ENCODE measurements around the gene CDCP1.
"Not testable (repeated sequence)": the region's sequence is repeated elsewhere in the genome, so short reads cannot be mapped to it uniquely, and the experiment has no call there.

Gene CDCP1

DNA sequence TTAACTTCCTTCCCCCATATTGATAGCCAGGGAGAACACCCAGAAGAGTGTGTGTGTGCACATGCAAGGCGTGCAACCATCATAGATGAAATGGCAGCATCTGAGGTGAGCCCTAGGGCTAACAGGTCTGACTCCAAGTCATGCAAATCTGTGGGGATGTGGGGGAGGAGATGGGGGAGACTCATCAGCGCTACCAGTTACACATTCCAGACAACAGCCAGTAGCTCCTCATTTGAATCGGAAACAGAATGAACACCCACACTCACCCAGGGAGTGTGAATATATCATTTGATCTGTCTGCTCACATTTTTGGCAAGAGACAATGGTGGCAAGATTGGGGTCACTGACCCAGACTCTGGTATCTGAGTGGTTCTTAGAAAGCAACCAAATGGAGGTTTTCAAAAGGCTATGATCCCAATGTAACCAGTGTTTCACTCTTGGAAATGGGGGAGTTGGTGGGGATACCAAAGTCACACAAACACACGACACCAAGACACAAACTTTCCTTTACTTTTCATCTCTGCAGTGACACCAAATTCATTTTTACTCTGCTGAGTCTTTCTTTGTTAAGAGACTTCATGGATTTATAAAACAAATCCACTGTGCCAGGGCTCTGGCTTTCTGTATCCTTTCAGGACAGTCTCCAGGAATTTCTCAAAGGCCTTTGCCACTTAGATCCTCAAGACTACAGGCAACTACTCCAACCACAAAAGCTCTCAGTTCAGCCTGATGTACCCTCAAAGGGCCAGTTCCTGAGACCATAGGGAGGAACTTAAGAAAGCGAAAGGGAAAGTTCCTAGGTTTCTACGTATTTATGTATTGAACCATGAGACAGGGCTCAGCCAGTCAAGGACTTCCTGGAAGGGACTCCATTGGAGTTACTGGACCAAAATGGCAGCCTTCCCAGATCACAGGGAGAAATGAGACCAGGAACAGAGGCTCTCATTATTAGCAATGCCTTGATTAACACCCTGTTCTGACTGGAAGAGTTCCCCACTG is 2.2 kb downstream of the CDCP1 start:
- H3K27ac ChIP-seq (replicated peaks) = no peak overlapping the region
- TF ChIP-seq CTCF (IDR thresholded peaks at IDR 0.05; ENCODE audit: insufficient read depth, low read length) (no peak), GABPA (IDR thresholded peaks at IDR 0.05; ENCODE audit: low read depth) (no peak), POLR2AphosphoS5 (IDR thresholded peaks at IDR 0.05; ENCODE audit: low read depth) (no peak), SPI1 (IDR thresholded peaks at IDR 0.05; ENCODE audit: borderline replicate concordance, low read depth) (no peak)
- TF ChIP-seq, protein P1, sequence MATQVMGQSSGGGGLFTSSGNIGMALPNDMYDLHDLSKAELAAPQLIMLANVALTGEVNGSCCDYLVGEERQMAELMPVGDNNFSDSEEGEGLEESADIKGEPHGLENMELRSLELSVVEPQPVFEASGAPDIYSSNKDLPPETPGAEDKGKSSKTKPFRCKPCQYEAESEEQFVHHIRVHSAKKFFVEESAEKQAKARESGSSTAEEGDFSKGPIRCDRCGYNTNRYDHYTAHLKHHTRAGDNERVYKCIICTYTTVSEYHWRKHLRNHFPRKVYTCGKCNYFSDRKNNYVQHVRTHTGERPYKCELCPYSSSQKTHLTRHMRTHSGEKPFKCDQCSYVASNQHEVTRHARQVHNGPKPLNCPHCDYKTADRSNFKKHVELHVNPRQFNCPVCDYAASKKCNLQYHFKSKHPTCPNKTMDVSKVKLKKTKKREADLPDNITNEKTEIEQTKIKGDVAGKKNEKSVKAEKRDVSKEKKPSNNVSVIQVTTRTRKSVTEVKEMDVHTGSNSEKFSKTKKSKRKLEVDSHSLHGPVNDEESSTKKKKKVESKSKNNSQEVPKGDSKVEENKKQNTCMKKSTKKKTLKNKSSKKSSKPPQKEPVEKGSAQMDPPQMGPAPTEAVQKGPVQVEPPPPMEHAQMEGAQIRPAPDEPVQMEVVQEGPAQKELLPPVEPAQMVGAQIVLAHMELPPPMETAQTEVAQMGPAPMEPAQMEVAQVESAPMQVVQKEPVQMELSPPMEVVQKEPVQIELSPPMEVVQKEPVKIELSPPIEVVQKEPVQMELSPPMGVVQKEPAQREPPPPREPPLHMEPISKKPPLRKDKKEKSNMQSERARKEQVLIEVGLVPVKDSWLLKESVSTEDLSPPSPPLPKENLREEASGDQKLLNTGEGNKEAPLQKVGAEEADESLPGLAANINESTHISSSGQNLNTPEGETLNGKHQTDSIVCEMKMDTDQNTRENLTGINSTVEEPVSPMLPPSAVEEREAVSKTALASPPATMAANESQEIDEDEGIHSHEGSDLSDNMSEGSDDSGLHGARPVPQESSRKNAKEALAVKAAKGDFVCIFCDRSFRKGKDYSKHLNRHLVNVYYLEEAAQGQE (IDR thresholded peaks at IDR 0.05; ENCODE audit: insufficient replicate concordance, low read depth) = no peak
- H3K27me3 ChIP-seq (ENCODE audit: insufficient read depth, poor library complexity, severe bottlenecking) = peaks cover 27% of the 10 kb centered on the region
- H3K4me3 ChIP-seq (replicated peaks; ENCODE audit: insufficient read depth, low read length) = no peak overlapping the region
- no peak for DNase-seq (ENCODE audit: low read depth in 1 of 2, low spot score in 1 of 2)

DNA sequence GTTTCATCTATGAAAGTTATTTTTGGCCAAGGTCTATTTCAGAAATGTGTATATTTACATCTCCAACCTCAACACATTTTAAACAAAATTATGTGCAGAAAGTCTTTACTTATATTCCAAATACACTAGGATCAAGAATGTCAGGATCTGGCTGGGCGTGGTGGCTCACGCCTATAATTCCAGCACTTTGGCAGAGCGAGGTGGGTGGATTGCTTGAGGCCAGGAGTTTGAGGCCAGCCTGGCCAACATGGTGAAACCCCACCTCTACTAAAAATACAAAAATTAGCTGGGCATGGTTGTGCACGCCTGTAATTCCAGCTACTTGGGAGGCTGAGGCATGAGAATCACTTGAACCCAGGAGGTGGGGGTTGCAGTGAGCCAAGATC is 5.4 kb downstream of the CDCP1 start:
- DNase-seq (ENCODE audit: low read depth in 1 of 2, low spot score in 1 of 2); H3K27ac ChIP-seq (replicated peaks); H3K27me3 ChIP-seq (ENCODE audit: insufficient read depth, poor library complexity, severe bottlenecking): not testable (repeated sequence)

DNA sequence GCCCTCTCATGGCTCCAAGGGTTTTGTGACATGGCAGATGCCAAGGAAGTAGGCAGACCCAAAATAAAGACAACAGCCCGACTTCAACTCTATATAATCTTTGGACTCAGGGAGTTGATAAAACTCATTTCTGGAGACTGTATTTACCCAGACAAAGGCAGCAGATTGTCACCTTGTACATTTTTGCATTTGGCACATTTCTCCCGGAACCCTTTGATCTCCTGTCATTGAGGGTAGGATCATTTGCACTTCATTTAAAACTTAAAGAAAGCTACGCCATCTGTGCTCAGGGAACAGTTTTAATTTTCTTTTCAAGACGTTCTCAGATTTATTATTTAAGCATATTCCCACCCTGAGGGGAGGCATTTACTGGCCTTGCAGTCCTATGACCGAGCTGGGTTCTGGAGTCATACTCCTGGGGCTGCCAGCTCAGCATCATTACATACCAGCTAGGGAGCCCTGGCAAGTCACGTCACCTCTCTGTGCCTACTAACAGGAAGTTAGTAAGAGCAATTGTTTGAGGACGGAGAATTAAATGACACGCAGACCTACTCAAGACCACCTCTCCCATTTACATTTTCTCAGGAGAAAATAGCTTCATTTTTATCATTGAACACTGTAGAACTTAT is 5.9 kb downstream of the CDCP1 start:
- Histone ChIP-seq H3K4me3 (replicated peaks; ENCODE audit: insufficient read depth, low read length) (no peak overlapping the region), H3K27ac (replicated peaks) (no peak overlapping the region), H3K27me3 (ENCODE audit: insufficient read depth, poor library complexity, severe bottlenecking) (peaks cover 5% of the 10 kb centered on the region)
- DNase-seq (ENCODE audit: low read depth in 1 of 2, low spot score in 1 of 2) = no peak
- TF ChIP-seq POLR2AphosphoS5 (IDR thresholded peaks at IDR 0.05; ENCODE audit: low read depth) = no peak
- TF ChIP-seq, protein P1 (IDR thresholded peaks at IDR 0.05; ENCODE audit: insufficient replicate concordance, low read depth) = no peak
- no peak for TF ChIP-seq GABPA (IDR thresholded peaks at IDR 0.05; ENCODE audit: low read depth)
- no peak for TF ChIP-seq SPI1 (IDR thresholded peaks at IDR 0.05; ENCODE audit: borderline replicate concordance, low read depth)
- TF ChIP-seq CTCF (IDR thresholded peaks at IDR 0.05; ENCODE audit: insufficient read depth, low read length) = no peak

More for the DNA sequence above, 5.4 kb downstream of the CDCP1 start:
- H3K4me3 ChIP-seq (replicated peaks; ENCODE audit: insufficient read depth, low read length) = not testable (repeated sequence)

DNA sequence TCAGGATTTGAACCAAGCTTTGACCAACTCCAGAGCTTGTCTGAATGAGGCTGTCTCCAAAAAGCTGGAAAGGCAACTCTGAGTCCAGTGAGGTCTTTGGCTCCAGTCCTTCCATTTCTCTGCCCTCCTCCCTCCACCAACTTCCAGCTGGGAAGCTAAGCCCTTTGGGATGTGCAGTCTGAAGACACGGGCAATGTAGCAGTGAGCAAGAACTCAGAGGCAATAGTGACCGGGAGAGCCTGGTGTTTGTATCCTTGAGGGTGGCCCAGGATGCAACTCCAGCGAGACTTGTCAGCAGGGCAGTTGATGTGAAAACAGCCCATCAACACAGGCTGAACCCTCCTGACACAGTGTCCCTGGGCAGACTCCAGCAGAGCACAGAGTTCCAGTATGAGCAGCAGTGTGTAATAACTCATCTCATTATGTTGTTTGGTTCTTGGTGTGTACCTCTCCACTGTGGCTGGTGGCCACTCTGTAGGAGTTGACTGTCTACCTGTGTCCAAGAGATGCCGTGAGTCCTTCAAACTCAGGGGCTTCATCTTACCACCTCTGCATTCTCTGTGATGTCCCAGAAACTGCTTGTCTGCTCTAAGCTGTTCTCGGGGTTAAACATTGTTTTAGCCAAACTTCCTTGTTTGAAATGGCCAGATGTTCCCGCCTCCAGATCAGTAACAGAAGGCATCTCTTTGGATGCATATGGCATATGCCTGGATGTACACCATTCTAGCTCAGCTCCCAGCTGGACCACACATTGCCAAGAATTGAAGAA is 6.6 kb downstream of the CDCP1 start:
- Histone ChIP-seq H3K27me3 (ENCODE audit: insufficient read depth, poor library complexity, severe bottlenecking) (no peaks in the 10 kb centered on the region), H3K27ac (replicated peaks) (no peak overlapping the region), H3K4me3 (replicated peaks; ENCODE audit: insufficient read depth, low read length) (no peak overlapping the region)
- TF ChIP-seq SPI1 (IDR thresholded peaks at IDR 0.05; ENCODE audit: borderline replicate concordance, low read depth) (no peak), POLR2AphosphoS5 (IDR thresholded peaks at IDR 0.05; ENCODE audit: low read depth) (no peak), CTCF (IDR thresholded peaks at IDR 0.05; ENCODE audit: insufficient read depth, low read length) (no peak), GABPA (IDR thresholded peaks at IDR 0.05; ENCODE audit: low read depth) (no peak)
- TF ChIP-seq, protein P1 (IDR thresholded peaks at IDR 0.05; ENCODE audit: insufficient replicate concordance, low read depth) = no peak
- no peak for DNase-seq (ENCODE audit: low read depth in 1 of 2, low spot score in 1 of 2)
